ENCODE measurements around the gene TBKBP1.

DNA sequence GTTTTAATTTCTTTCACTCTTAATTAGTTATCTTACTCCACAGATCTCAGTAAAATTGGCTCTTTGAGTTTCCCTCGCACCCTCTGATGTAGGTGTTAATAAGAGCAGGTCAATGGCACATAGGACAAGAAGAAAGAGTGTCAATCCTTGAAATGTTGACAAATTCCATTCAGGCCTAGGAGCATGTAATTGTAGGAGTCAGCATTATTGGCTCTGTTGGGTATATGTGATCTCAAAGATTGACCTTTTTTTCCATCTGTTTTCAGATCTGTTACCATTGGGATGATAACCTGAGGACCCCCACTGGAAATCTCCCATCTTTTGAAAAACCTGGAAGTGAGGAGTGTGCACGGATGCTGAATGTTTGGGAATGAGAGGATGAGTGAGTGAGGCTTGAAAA lies 11.8 kb upstream of the TBKBP1 start:
- TF ChIP-seq, protein P1, sequence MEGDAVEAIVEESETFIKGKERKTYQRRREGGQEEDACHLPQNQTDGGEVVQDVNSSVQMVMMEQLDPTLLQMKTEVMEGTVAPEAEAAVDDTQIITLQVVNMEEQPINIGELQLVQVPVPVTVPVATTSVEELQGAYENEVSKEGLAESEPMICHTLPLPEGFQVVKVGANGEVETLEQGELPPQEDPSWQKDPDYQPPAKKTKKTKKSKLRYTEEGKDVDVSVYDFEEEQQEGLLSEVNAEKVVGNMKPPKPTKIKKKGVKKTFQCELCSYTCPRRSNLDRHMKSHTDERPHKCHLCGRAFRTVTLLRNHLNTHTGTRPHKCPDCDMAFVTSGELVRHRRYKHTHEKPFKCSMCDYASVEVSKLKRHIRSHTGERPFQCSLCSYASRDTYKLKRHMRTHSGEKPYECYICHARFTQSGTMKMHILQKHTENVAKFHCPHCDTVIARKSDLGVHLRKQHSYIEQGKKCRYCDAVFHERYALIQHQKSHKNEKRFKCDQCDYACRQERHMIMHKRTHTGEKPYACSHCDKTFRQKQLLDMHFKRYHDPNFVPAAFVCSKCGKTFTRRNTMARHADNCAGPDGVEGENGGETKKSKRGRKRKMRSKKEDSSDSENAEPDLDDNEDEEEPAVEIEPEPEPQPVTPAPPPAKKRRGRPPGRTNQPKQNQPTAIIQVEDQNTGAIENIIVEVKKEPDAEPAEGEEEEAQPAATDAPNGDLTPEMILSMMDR (IDR thresholded peaks at IDR 0.05; ENCODE audit: low read length), result no peak
- no peak for TF ChIP-seq EZH2 (IDR thresholded peaks at IDR 0.05; ENCODE audit: borderline replicate concordance, low read length)

Data from OCI-LY1 (cell line).